Breast epithelium (tissue), 4 donors: Measurements from ENCODE around the gene MAP6. TPM values are rescaled to one million over a fixed set of nuclear protein-coding genes. Genes with fewer than 3 reads are reported as not detected.

ENCODE experiments used
- DNase-seq, 2 donors: peaks; one replicate each; pipeline ENCODE4 v3.0.0-alpha.2; 2019; ENCODE audit warnings: low spot score in 2 of 2
- H3K27ac ChIP-seq, 2 donors: fragments of 200-600 bp; sonication (generic) in 1 of 2; one replicate each; pipeline ENCODE4 v1.5.1; 2016 to 2019; ENCODE audit warnings: mild to moderate bottlenecking in 1 of 2
- H3K27me3 ChIP-seq, 2 donors: fragments of 200-600 bp; sonication (generic) in 1 of 2; one replicate each; pipeline versions ENCODE4 v1.5.1 to v1.6.0; 2017 to 2019; ENCODE audit warnings: control low read depth in 1 of 2, mild to moderate bottlenecking in 1 of 2
- H3K36me3 ChIP-seq: fragments of 200-600 bp; one replicate; pipeline ENCODE4 v1.5.1; 2019
- H3K4me1 ChIP-seq, 2 donors: fragments of 200-600 bp; sonication (generic); one replicate each; pipeline ENCODE4 v1.5.1; 2016 to 2019; ENCODE audit warnings: control low read depth in 1 of 2
- H3K4me3 ChIP-seq, 3 donors: fragments of 200-600 bp; sonication (generic); 1 replicate in 2 of 3; 2 replicates in 1 of 3; pipeline ENCODE4 v1.5.1; 2016 to 2019; ENCODE audit warnings: mild to moderate bottlenecking in 3 of 3, moderate library complexity in 2 of 3
- H3K9me3 ChIP-seq, 2 donors: fragments of 200-600 bp; sonication (generic) in 1 of 2; one replicate each; pipeline ENCODE4 v1.5.1; 2016 to 2019; ENCODE audit warnings: control low read depth in 1 of 2
- CTCF ChIP-seq, 3 donors: fragments of 450-650 bp; IDR thresholded peaks; one replicate each; pipeline ENCODE4 v1.5.1; 2016 to 2017; ENCODE audit warnings: antibody characterized with exemption in 3 of 3, mild to moderate bottlenecking in 3 of 3, moderate library complexity in 3 of 3
- POLR2A ChIP-seq: fragments of 450-650 bp; IDR thresholded peaks from one replicate; pipeline ENCODE4 v1.6.1; 2016; ENCODE audit warnings: antibody characterized with exemption, mild to moderate bottlenecking, moderate library complexity
- POLR2AphosphoS5 ChIP-seq, 3 donors: sonication (generic); formaldehyde crosslinking; IDR thresholded peaks; one replicate each; pipeline ENCODE4 v1.6.1; 2017; ENCODE audit warnings: antibody characterized with exemption in 3 of 3
- intact Hi-C: fragments of 100-400 bp; cut with DNase I; formaldehyde crosslinking; loops from one replicate; pipeline ENCODE4 v1.15.1; 2023; ENCODE audit warnings: low total_unique reads
- total RNA-seq, 3 donors: library from RNA; depleted of rRNA; stranded (reverse); fragments of >200 nt; gene quantifications; one replicate each; pipeline ENCODE4 v1.1.0, GENCODE V29; 2016

The MAP6 gene
- total RNA-seq, 3 donors from 2014 or later: 1.6 to 5.0 (median 2.6) TPM

- no peak for DNase-seq
- H3K4me1 ChIP-seq: peaks cover 7 to 12% of the 10 kb centered on the region in 2 donors
- H3K27me3 ChIP-seq: no peaks in the 10 kb centered on the region
- no peaks in the 10 kb centered on the region for H3K9me3 ChIP-seq
- intact Hi-C loops: no loop called here
- TF ChIP-seq POLR2AphosphoS5 (IDR thresholded peaks at IDR 0.05): no peak
- H3K27ac ChIP-seq: peak overlapping the region in 1 of 2 donors; percentile 55
- no peak overlapping the region for H3K4me3 ChIP-seq
- peaks cover 6% of the 10 kb centered on the region for H3K36me3 ChIP-seq
These were observed 98.2 kb downstream of the MAP6 start for GRCh38 chr11:75570559-75571139.

- no peak for DNase-seq
- no peak for TF ChIP-seq POLR2AphosphoS5 (IDR thresholded peaks at IDR 0.05)
- no peak for TF ChIP-seq POLR2A
- TF ChIP-seq CTCF (IDR thresholded peaks at IDR 0.05): no peak
- H3K27me3 ChIP-seq: no peaks in the 10 kb centered on the region
- no peak overlapping the region for H3K4me3 ChIP-seq
- H3K27ac ChIP-seq: peak overlapping the region in 1 of 2 donors; percentile 3
- peaks cover 14 to 17% of the 10 kb centered on the region in 2 donors for H3K4me1 ChIP-seq
- peaks cover 6% of the 10 kb centered on the region for H3K36me3 ChIP-seq
- H3K9me3 ChIP-seq: no peaks in the 10 kb centered on the region
- intact Hi-C loops: no loop called here
These were observed 100.1 kb downstream of the MAP6 start for GRCh38 chr11:75568616-75569219.

GRCh38 chr11:75567971-75568370 is 100.9 kb downstream of the MAP6 start:
- TF ChIP-seq POLR2AphosphoS5 (IDR thresholded peaks at IDR 0.05) (no peak), CTCF (IDR thresholded peaks at IDR 0.05) (no peak), POLR2A (no peak)
- Histone ChIP-seq H3K4me1 (peaks cover 17 to 21% of the 10 kb centered on the region in 2 donors), H3K27ac (peak overlapping the region in 1 of 2 donors; percentile 3), H3K9me3 (no peaks in the 10 kb centered on the region), H3K27me3 (no peaks in the 10 kb centered on the region), H3K36me3 (peaks cover 6% of the 10 kb centered on the region), H3K4me3 (no peak overlapping the region)
- intact Hi-C loops: no loop called here
- DNase-seq: no peak

- TF ChIP-seq CTCF (IDR thresholded peaks at IDR 0.05): no peak
- TF ChIP-seq POLR2AphosphoS5 (IDR thresholded peaks at IDR 0.05): no peak
- TF ChIP-seq POLR2A: no peak
- intact Hi-C loops: no loop called here
- H3K36me3 ChIP-seq: peaks cover 6% of the 10 kb centered on the region
- peak overlapping the region; percentile 99 for H3K27ac ChIP-seq
- H3K4me1 ChIP-seq: peaks cover 17 to 21% of the 10 kb centered on the region in 2 donors
- H3K27me3 ChIP-seq: no peaks in the 10 kb centered on the region
- no peaks in the 10 kb centered on the region for H3K9me3 ChIP-seq
- no peak for DNase-seq
- H3K4me3 ChIP-seq: peak overlapping the region in 1 of 3 donors; percentile 99
These were observed 102.0 kb downstream of the MAP6 start for GRCh38 chr11:75566763-75567279.

- Histone ChIP-seq H3K36me3 (peaks cover 6% of the 10 kb centered on the region), H3K4me3 (peak overlapping the region in 1 of 3 donors; percentile 99), H3K27me3 (no peaks in the 10 kb centered on the region), H3K27ac (peak overlapping the region; percentile 99), H3K4me1 (peaks cover 17 to 21% of the 10 kb centered on the region in 2 donors), H3K9me3 (no peaks in the 10 kb centered on the region)
- intact Hi-C loops: no loop called here
- no peak for TF ChIP-seq POLR2AphosphoS5 (IDR thresholded peaks at IDR 0.05)
- no peak for TF ChIP-seq POLR2A
- no peak for TF ChIP-seq CTCF (IDR thresholded peaks at IDR 0.05)
- no peak for DNase-seq
These were observed 102.7 kb downstream of the MAP6 start for GRCh38 chr11:75565916-75566762.
